A673 (cell line): ENCODE results near the gene C1QTNF5. TPM values are rescaled to one million over a fixed set of nuclear protein-coding genes. Genes with fewer than 3 reads are reported as not detected.

ENCODE experiments used
- BruUV-seq: library from RNA; stranded (reverse); fragments of 400-500 nt; replicated peaks from 2 replicates; lab custom pipeline; 2021; lab: Mats Ljungman, UMichigan
- CTCF ChIA-PET: fragments of 300-600 bp; sonication (Branson Sonifier 250); formaldehyde crosslinking; loops from one replicate; lab custom pipeline; 2022; ENCODE audit warnings: antibody characterized with exemption; lab: Charles Lee
- POLR2A ChIA-PET: fragments of 300-600 bp; sonication (Branson Sonifier 250); formaldehyde crosslinking; loops from one replicate; lab custom pipeline; 2022; ENCODE audit warnings: antibody characterized with exemption; ENCODE audit not compliant: low non-redundant PET; lab: Charles Lee
- DNase-seq: peaks from one replicate; pipeline ENCODE4 v3.0.0-alpha.2; 2015; ENCODE audit warnings: low spot score
- H3K27ac ChIP-seq: fragments of 200-600 bp; sonication (generic); 2 replicates; pipeline ENCODE4 v1.5.1; 2016; ENCODE audit warnings: mixed run types, low read depth, mild to moderate bottlenecking, mixed read lengths, antibody characterized with exemption, low read length; ENCODE audit not compliant: poor library complexity, severe bottlenecking
- H3K27me3 ChIP-seq: fragments of 200-600 bp; sonication (generic); replicated peaks from 2 replicates; pipeline ENCODE4 v1.6.1; 2017; ENCODE audit warnings: mixed run types, low read depth, mild to moderate bottlenecking, mixed read lengths, antibody characterized with exemption, low read length; ENCODE audit not compliant: insufficient read depth, poor library complexity
- H3K36me3 ChIP-seq: fragments of 200-600 bp; sonication (generic); 2 replicates; pipeline ENCODE4 v1.6.1; 2016; ENCODE audit warnings: mixed run types, mild to moderate bottlenecking, mixed read lengths, antibody characterized with exemption, low read length; ENCODE audit not compliant: insufficient read depth, poor library complexity, severe bottlenecking
- H3K4me1 ChIP-seq: fragments of 200-600 bp; sonication (generic); 2 replicates; pipeline ENCODE4 v1.6.1; 2017; ENCODE audit warnings: mixed run types, mild to moderate bottlenecking, mixed read lengths, antibody characterized with exemption, low read length; ENCODE audit not compliant: insufficient read depth, poor library complexity, severe bottlenecking
- H3K4me3 ChIP-seq: fragments of 200-600 bp; sonication (generic); 2 replicates; pipeline ENCODE4 v1.5.1; 2016; ENCODE audit warnings: low read depth, mixed run types, mild to moderate bottlenecking, mixed read lengths, low read length; ENCODE audit not compliant: poor library complexity, severe bottlenecking
- H3K9me3 ChIP-seq: fragments of 200-600 bp; sonication (generic); 2 replicates; pipeline ENCODE4 v1.6.1; 2016; ENCODE audit warnings: mixed run types, low read depth, mild to moderate bottlenecking, mixed read lengths, antibody characterized with exemption, low read length; ENCODE audit not compliant: poor library complexity, severe bottlenecking
- EZH2 ChIP-seq: fragments of 200-600 bp; sonication (generic); IDR thresholded peaks from 2 replicates; pipeline ENCODE4 v1.6.1; 2017; ENCODE audit warnings: borderline replicate concordance, low read depth, mild to moderate bottlenecking, mixed read lengths, antibody characterized with exemption, low read length; ENCODE audit not compliant: poor library complexity, severe bottlenecking
- intact Hi-C: fragments of 100-400 bp; cut with micrococcal nuclease; formaldehyde crosslinking; loops from one replicate; pipeline ENCODE4 v1.10.0; 2022; ENCODE audit not compliant: unreplicated experiment
- total RNA-seq: library from RNA; stranded (reverse); gene quantifications from 2 replicates; pipeline ENCODE4 v1.2.3, GENCODE V29; 2021
- TF ChIP-seq, protein P1 (sequence below): fragments of 300-800, 200-600 bp; sonication (generic); conservative IDR thresholded peaks from 2 replicates; pipeline ENCODE4 v1.5.1; 2017; ENCODE audit warnings: low read depth, mild to moderate bottlenecking, antibody characterized with exemption, low read length, moderate library complexity, mixed read lengths

Gene C1QTNF5
- total RNA-seq, 1 experiment from 2014 or later, result not detected

GRCh38 chr11:119376197-119376847 lies 35.6 kb upstream of the C1QTNF5 start:
- H3K4me1 ChIP-seq, result peaks cover 15% of the 10 kb centered on the region

DNA sequence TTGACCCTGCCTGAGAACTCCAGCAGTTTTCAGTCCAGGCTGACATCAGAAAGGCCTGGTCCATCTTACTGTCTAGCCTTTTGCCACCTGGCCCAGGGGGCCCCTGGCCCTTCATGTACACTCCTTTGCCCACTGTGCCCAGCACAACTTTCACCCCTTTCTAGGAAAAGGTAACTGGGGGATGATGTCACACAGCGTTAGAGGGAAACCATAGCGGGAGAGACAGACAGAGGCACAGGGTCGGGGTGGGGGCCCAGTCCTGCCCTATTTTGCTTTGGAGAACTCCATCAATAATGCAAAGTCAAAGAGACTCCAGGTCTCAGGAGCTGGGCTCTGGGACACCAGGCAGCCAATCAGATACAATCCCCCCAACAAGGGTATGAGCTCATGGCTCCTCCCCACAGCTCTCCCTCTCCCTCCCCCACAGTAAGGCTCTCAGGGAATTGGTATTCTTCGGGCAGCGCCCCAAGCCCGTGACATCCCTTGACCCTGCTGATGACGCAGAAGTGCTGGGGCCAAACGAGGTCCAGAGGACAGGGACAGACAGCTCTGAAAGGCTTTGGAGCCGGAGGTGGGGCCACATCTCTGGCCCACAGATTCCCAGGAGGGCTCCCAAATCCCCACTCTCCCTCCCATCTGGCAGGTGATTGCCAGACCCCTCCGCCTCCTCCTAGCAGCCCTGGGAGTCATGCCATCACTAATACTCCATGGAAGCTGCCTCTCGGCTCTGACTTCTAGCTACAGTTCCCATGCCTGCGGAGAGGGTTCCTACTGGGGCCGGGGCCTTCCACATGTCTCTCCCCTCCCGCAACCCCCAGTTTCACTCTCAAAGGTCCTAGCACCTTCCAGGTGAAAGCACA lies 34.9 kb upstream of the C1QTNF5 start:
- DNase-seq, result no peak
- Histone ChIP-seq H3K36me3 (no peaks in the 10 kb centered on the region), H3K4me1 (peaks cover 17% of the 10 kb centered on the region), H3K4me3 (no peak overlapping the region), H3K27ac (no peak overlapping the region), H3K9me3 (no peaks in the 10 kb centered on the region), H3K27me3 (no peaks in the 10 kb centered on the region)
- POLR2A ChIA-PET, result no interaction called here
- CTCF ChIA-PET, result interaction anchor here (0.5 to 2.0 kb wide), 4 partner anchors 27 to 99 kb away, joined by 4 to 7 read pairs (median 5); no protein-coding TSS in a partner anchor
- TF ChIP-seq EZH2, result no peak
- TF ChIP-seq, protein P1, sequence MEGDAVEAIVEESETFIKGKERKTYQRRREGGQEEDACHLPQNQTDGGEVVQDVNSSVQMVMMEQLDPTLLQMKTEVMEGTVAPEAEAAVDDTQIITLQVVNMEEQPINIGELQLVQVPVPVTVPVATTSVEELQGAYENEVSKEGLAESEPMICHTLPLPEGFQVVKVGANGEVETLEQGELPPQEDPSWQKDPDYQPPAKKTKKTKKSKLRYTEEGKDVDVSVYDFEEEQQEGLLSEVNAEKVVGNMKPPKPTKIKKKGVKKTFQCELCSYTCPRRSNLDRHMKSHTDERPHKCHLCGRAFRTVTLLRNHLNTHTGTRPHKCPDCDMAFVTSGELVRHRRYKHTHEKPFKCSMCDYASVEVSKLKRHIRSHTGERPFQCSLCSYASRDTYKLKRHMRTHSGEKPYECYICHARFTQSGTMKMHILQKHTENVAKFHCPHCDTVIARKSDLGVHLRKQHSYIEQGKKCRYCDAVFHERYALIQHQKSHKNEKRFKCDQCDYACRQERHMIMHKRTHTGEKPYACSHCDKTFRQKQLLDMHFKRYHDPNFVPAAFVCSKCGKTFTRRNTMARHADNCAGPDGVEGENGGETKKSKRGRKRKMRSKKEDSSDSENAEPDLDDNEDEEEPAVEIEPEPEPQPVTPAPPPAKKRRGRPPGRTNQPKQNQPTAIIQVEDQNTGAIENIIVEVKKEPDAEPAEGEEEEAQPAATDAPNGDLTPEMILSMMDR, result no peak
- BruUV-seq, result no TSS peak
- intact Hi-C loops, result loop anchor here (2.0 kb wide), 1 partner anchor 19 kb away; no protein-coding TSS in a partner anchor

More at GRCh38 chr11:119376197-119376847, 35.6 kb upstream of the C1QTNF5 start:
- no peaks in the 10 kb centered on the region for H3K9me3 ChIP-seq
- TF ChIP-seq, protein P1, result no peak
- TF ChIP-seq EZH2, result no peak
- no TSS peak for BruUV-seq
- no peak overlapping the region for H3K4me3 ChIP-seq
- ChIA-PET POLR2A (no interaction called here), CTCF (interaction anchor here (0.6 to 2.0 kb wide), 3 partner anchors 28 to 99 kb away, joined by 4 to 7 read pairs (median 6); no protein-coding TSS in a partner anchor)
- DNase-seq, result no peak
- no peak overlapping the region for H3K27ac ChIP-seq
- no peaks in the 10 kb centered on the region for H3K27me3 ChIP-seq
- no peaks in the 10 kb centered on the region for H3K36me3 ChIP-seq
- intact Hi-C loops, result no loop called here

DNA sequence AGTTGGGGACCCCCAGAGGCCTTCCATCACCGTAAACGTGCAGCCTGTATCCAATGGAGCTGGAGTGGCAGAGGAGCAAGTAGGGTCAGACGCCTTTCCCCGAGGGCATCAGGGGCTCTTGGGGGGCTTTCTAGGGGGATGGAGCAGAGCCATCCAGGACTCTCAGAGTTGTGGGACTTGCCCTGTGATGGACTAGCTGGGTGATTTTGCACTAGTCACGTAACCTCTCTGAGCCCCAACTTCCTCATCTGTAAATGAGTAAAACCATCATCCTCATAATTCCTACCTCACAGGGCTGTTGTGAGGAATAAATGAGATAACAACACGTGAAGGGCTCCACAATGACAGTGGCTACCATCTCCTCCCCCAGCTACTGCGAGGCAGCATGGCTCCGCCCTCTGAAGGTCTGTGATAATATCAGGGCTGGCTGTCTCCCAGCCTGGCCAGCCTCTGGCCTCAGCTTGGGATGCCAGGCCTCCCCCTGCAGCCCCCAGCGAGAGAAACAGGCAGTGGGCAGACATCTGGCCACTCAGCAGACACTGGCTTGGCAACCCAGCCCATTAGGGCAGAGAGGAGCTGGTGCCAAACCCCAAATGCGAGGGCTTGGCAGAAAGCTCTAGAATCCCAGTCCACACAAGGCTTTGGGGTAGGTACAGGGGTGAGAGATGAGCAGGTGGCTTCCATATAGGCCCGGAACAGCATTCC lies 34.1 kb upstream of the C1QTNF5 start:
- H3K27me3 ChIP-seq, result no peaks in the 10 kb centered on the region
- intact Hi-C loops, result loop anchor here (2.0 kb wide), 1 partner anchor 18 kb away; no protein-coding TSS in a partner anchor
- H3K9me3 ChIP-seq, result no peaks in the 10 kb centered on the region
- BruUV-seq, result no TSS peak
- no peak for DNase-seq
- no peak overlapping the region for H3K4me3 ChIP-seq
- peaks cover 14% of the 10 kb centered on the region for H3K4me1 ChIP-seq
- ChIA-PET CTCF (interaction anchor here (0.8 to 3.5 kb wide), 5 partner anchors 19 to 48 kb away, joined by 3 to 34 read pairs (median 3); partner anchors contain the start of gene THY1), POLR2A (no interaction called here)
- H3K27ac ChIP-seq, result no peak overlapping the region
- H3K36me3 ChIP-seq, result no peaks in the 10 kb centered on the region
- TF ChIP-seq, protein P1, result no peak
- TF ChIP-seq EZH2, result no peak
